DMS153 treated with DMSO at 0.1 percent for 48 hours (cell line): ENCODE results near the gene SF3B3.
"Not testable (repeated sequence)": the region's sequence is repeated elsewhere in the genome, so short reads cannot be mapped to it uniquely, and the experiment has no call there.

ENCODE experiments used
- DNase-seq: peaks from one replicate; lab custom pipeline; 2025; ENCODE audit not compliant: unreplicated experiment; lab: John Stamatoyannopoulos, UW

SF3B3 gene

GRCh38 chr16:70511833-70512232 is 11.8 kb upstream of the SF3B3 start:
- DNase-seq, result no peak

DNA sequence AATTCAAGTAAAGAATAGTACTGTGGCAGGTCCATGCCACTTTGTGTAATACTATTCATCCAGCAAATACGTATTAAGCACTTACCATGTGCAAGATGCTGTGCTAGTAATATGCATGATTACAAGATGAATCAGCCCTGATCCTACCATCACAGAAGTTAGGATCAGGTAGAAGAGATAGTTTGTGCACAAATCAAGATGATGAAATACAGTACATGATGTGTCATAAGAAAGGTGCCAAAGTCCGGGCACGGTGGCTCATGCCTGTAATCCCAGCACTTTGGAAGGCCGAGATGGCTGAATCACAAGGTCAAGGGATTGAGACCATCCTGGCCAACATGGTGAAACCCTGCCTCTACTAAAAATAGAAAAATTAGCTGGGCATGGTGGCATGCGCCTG is 11.2 kb upstream of the SF3B3 start:
- DNase-seq, result no peak

DNA sequence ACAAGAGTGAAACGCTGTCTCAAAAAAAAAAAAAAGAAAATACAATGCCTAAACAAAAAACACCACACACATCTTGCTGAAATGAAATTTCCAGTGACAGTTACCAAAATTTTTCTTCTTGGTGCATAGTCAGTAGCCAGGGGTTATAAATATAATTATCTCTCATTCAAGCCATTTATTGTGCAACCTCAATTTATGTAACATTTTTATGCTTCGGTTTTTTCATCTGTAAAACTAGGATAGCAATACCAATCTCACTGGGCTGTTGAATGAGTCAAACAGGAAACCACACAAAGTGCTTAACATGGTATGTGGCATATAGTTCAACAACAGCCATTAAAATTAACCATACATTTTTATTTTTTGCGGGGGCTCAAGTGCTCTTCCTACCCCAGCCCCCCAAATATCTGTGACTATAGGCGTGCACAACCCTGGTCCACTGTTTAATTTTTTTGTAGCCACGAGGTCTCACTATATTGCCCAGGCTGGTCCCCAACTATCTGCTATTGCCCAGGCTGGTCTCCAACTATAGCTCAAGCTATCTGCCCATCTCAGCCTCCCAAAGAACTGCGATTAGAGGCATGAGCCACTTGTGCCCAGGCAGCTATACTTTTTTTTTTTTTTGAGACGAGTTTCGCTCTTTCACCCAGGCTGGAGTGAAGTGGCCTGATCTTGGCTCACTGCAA is 2.9 kb upstream of the SF3B3 start:
- DNase-seq, result no peak

DNA sequence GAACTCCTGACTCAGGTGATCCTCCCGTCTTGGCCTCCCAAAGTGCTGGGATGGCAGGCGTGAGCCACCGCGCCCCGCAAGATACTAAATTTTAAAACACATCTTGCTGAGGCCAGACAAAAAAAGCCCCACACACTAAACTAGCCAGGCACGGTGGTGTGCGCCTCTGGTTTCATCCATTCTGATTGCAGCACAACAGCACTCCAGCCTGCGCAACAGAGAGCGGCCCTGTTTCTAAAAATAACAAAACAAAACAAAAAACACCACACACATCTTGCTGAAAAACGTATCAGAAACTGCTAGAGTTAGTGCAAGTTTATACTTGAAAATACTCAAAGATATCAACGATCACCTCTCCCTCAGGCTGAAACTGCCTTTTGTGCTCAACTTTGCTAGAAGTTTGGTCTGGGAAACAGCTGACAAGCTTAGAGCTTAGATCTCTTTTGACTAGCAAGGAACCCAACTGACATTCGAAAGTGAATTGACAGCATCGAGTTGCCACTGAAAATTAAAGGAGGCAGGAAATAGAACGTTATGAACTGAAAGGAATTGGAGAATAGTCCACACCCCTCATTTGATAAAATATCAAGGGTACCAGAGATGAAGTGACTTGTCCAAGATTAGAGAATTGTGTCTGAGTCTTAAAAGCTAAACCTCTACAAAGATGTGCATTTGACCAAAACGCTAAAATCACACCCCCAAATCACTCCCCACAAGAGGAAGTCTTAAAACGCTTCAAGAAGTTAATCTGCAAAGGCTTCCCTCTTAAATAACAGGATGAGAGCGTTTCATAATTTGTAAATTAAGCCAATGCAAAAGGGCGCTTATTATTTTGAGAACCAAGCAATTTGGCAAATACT is 1.2 kb upstream of the SF3B3 start:
- no peak for DNase-seq

DNA sequence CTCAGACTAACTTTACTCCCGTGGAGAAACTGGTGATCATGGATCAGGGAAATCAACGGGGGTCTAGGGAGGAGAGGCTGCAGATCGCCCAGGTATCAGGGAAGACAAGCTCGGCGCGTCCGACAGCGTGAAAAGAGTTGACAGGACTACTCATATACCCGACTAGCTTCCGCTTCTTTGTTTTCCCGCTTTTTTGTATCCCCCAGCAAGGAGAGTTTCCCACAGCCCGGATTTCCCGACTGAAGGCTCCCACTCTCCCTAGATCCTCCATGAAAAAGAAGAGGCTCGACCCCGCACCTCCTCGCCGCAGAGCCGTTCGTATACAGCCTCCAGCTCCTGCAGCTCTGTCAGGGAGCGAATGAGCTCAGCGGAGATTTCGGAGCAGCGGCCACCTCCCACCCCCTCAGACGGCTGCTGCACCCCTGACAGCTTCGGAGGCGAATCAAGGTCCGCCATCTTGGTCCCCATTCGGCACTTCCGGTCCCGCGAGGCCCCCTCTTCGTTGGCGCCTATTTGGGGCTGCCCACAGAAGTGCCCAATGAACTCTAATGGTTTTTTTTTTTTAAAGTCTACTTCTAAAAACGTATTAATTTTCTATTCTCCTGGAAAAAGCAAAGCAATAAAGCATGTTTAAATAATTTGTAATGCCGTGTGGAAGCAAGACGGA is 407 bp upstream of the SF3B3 start, which contains the start of gene COG4:
Gene COG4, minus strand, starts transcription at position 479 of the 667 bp plus-strand sequence. Its CDS starts 11 bp downstream, at position 468.
- peak; percentile 98 for DNase-seq

DNA sequence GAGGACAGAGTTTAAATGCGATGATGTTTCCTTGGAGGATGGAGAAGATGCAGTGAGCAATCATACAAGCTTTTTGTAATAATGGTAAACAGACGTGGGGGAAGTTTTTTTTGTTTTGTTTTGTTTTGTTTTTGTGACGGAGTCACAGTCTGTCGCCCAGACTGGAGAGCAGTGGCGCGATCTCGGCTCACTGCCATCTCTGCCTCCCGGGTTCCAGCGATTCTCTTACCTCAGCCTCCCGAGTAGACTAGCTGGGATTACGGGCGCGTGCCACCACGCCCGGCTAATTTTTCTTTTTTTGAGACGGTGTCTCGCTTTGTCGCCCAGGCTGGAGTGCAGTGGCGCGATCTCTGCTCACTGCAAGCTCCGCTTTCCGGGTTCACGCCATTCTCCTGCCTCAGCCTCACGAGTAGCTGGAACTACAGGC is 796 bp downstream of the SF3B3 start:
- not testable (repeated sequence) for DNase-seq

- DNase-seq, result no peak
Observed at GRCh38 chr16:70526403-70526802, 2.8 kb downstream of the SF3B3 start.

- DNase-seq, result no peak
Observed at GRCh38 chr16:70527315-70527996, 3.8 kb downstream of the SF3B3 start.

DNA sequence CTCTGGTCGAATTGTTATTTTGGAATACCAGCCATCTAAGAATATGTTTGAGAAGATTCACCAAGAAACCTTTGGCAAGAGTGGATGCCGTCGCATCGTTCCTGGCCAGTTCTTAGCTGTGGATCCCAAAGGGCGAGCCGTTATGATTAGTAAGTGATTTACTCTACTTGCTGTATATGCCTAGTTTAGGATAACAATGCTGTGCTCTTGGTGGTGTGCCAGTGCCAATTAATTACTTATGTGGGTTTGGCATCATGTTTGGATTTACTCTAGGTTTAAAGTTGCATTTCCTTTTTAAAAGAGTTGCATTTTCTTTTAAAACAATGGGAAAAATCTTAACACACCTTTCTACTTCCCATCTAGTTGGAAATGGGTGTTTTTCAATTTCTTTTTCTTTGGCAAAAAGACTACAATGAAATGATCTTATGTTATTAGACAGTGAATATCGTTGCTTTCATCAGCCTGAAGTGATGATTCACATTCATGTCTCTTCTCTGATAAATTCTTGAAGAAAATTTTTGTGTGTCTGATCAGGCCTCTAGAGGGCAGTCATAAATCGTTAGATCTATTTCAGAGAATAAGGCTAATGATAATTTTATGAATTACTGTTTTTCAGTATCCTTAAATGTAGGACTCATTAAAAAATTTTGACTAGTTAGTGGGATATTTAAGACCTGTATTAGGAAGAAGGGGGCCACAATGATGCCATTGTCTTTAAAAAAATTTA is 5.6 kb downstream of the SF3B3 start:
- no peak for DNase-seq

GRCh38 chr16:70529954-70530353 is 6.3 kb downstream of the SF3B3 start:
- DNase-seq, result not testable (repeated sequence)

DNA sequence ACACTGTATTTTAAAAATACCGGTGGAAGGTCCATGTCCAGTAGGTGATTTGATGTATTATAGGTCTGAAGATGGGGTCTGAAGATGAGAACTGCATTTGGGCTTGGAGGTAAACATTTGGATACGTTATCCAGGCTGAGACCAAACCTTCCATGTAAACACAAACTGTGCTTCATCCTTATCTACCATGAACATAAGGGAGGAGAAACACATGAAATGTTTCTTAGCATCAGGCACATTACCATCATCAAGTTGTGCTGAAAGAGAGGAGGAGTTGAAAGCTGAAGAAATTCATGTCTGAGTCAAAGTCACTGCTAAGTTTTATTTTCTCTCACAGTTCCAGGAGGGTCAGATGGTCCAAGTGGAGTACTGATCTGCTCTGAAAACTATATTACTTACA is 11.4 kb downstream of the SF3B3 start:
- DNase-seq, result no peak

GRCh38 chr16:70540994-70541393 is 17.4 kb downstream of the SF3B3 start:
- DNase-seq, result no peak

DNA sequence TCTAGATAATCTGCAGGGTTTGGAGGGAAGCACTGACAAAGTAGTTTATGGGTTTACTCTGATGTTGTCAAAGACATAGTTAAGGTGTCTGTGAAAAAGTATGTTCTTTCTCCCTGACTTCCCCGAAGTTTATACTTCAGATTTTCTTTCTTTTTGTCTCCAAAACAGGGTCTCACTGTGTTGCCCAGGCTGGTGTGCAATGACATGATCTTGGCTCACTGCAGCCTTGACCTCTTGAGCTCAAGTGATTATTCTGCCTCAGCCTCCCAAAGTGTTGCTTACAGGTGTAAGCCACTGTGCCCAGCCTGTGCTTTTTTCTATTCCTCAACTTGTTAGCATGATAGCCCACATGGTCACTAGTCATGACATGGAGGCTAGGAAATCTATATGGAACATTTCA is 20.9 kb downstream of the SF3B3 start:
- no peak for DNase-seq

DNA sequence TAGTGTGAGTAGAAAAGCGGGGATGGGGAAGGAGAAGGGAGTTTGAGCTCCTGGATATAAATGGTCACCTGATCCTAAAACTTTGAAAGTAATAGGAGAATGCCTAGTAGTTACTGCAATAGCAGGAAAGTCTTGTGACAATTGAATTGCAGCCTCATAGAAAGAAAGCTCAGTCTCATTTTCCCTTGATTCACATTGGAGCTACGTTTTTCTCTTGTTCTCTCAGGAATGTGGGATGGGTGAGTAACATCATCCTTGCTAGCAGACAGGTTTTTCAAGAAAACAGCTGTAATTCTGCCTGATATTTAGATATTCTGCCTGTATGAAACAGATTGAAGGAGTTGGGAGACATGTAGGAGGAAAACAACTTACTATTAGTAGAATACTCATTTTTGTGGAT is 25.3 kb downstream of the SF3B3 start:
- DNase-seq, result no peak

GRCh38 chr16:70550082-70550481 is 26.5 kb downstream of the SF3B3 start:
- DNase-seq, result no peak

GRCh38 chr16:70551788-70552187 is 28.2 kb downstream of the SF3B3 start:
- DNase-seq, result no peak

DNA sequence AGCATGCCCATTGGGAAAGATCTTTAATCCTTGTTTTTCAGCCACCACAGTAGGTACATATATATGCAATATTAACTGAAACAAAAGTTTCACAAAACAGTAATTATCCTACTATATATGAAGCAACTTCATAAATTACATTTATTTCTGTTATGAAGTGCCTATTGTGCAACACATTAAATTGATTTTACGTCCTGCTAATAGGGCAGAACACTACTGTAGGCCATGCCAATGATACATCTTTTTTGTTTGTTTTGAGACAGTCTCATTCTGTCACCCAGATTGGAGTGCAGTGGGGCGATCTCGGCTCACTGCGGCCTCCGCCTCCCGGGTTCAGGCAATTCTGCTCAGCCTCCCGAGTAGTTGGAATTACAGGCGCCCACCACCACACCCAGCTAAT is 29.1 kb downstream of the SF3B3 start:
- no peak for DNase-seq

DNA sequence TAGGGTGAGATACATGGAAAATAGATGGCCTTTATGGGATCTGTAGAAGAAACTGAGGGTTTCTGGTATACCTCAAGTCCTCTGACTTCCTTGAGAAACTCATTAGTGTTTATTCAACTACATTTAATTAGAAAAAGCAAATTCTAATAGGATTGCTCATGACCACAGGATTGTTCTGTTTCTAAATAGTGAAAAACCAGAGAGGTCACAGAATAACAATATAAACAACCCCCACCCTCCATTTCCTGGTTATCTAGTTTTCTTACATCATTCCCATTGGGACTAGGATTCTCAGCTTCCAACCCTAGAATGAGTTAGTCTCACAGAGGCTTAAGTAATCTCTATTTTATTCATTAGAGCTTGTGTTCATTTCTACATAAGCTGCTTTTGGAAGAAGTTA is 30.0 kb downstream of the SF3B3 start:
- no peak for DNase-seq

DNA sequence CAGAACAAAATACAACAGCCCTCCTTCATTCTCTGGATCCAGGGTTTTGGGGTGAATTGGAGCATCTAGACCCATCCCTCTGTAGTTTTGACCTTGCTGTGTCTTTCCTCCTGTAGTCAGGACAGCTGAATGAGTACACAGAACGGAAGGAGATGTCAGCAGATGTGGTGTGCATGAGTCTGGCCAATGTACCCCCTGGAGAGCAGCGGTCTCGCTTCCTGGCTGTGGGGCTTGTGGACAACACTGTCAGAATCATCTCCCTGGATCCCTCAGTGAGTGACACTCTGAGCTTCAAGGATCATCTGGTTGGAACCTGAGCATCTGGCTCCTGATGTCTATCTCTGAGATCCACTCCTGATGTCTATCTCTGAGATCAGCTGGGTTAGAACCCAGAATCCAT is 32.4 kb downstream of the SF3B3 start:
- no peak for DNase-seq

DNA sequence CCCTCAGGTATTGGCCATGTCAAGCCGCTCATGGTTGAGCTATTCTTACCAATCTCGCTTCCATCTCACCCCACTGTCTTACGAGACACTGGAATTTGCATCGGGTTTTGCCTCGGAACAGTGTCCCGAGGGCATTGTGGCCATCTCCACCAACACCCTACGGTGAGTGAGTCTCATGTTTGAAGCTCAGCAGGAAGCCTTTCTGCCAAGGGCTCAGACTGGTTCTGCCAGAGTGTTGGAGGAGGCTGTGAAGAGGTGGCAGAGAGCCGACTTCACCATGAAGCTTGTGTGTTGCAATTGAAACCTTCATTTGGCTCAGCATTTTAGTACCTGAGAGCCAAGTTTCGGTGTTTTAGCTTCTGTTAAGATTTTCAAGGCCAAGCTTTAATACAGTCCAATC is 38.0 kb downstream of the SF3B3 start:
- no peak for DNase-seq

- DNase-seq, result no peak
Observed at GRCh38 chr16:70563636-70564035, 40.0 kb downstream of the SF3B3 start.
